ENCODE measurements around the gene NKAIN2.

- TF ChIP-seq CTCF (IDR thresholded peaks at IDR 0.05; ENCODE audit: low read length) (no peak), EZH2 (optimal IDR thresholded peaks at IDR 0.05; ENCODE audit: low read depth, low read length) (no peak)
Measured at GRCh38 chr6:124822204-124822613, 1018.5 kb downstream of the NKAIN2 start.
